Measurements from ENCODE around the gene RAE1. TPM values are rescaled to one million over a fixed set of nuclear protein-coding genes. Genes with fewer than 3 reads are reported as not detected.
A peak's percentile ranks its signal among the peaks of the same experiment; 100 is the strongest.

The RAE1 gene
- 42.8 and 56.5 TPM in 2 replicates for total RNA-seq (2014; rRNA removed; shearing (Covaris generic))

- peak; percentile 86 for DNase-seq (ENCODE audit: low spot score)
These were observed at the start of gene RAE1 for GRCh38 chr20:57351042-57351783. TSS of gene RAE1 (plus strand) at chr20:57351255. CDS start at chr20:57354039, 2,784 bp downstream.

- no peak for DNase-seq (ENCODE audit: low spot score)
These were observed 44.3 kb upstream of the RAE1 start for GRCh38 chr20:57306747-57307146.

GRCh38 chr20:57308451-57309271 is 42.4 kb upstream of the RAE1 start:
- DNase-seq (ENCODE audit: low spot score) = no peak

GRCh38 chr20:57309544-57310115 is 41.4 kb upstream of the RAE1 start:
- no peak for DNase-seq (ENCODE audit: low spot score)

- no peak for DNase-seq (ENCODE audit: low spot score)
These were observed 40.1 kb upstream of the RAE1 start for GRCh38 chr20:57310821-57311514.

GRCh38 chr20:57312138-57312537 is 38.9 kb upstream of the RAE1 start:
- DNase-seq (ENCODE audit: low spot score) = no peak

- DNase-seq (ENCODE audit: low spot score) = no peak
These were observed 37.8 kb upstream of the RAE1 start for GRCh38 chr20:57313230-57313629.

GRCh38 chr20:57313951-57314350 is 37.1 kb upstream of the RAE1 start:
- DNase-seq (ENCODE audit: low spot score) = no peak

GRCh38 chr20:57315083-57315975 is 35.7 kb upstream of the RAE1 start:
- no peak for DNase-seq (ENCODE audit: low spot score)

- DNase-seq (ENCODE audit: low spot score) = no peak
These were observed 35.0 kb upstream of the RAE1 start for GRCh38 chr20:57315976-57316480.

GRCh38 chr20:57316795-57317201 is 34.3 kb upstream of the RAE1 start:
- no peak for DNase-seq (ENCODE audit: low spot score)

GRCh38 chr20:57317316-57317788 is 33.7 kb upstream of the RAE1 start:
- no peak for DNase-seq (ENCODE audit: low spot score)

- DNase-seq (ENCODE audit: low spot score) = no peak
These were observed 33.2 kb upstream of the RAE1 start for GRCh38 chr20:57317789-57318371.

- no peak for DNase-seq (ENCODE audit: low spot score)
These were observed 31.5 kb upstream of the RAE1 start for GRCh38 chr20:57319584-57319983.

- no peak for DNase-seq (ENCODE audit: low spot score)
These were observed 30.7 kb upstream of the RAE1 start for GRCh38 chr20:57320358-57320757.

GRCh38 chr20:57321142-57321541 is 29.9 kb upstream of the RAE1 start:
- no peak for DNase-seq (ENCODE audit: low spot score)

GRCh38 chr20:57322476-57322875 is 28.6 kb upstream of the RAE1 start:
- DNase-seq (ENCODE audit: low spot score) = peak; percentile 24

- DNase-seq (ENCODE audit: low spot score) = peak; percentile 89
These were observed 28.0 kb upstream of the RAE1 start for GRCh38 chr20:57323034-57323433.

GRCh38 chr20:57325632-57326356 is 25.3 kb upstream of the RAE1 start:
- no peak for DNase-seq (ENCODE audit: low spot score)
